Lung (tissue), 12 donors: Measurements from ENCODE around the gene APIP. TPM values are rescaled to one million over a fixed set of nuclear protein-coding genes. Genes with fewer than 3 reads are reported as not detected.
A peak's percentile ranks its signal among the peaks of the same experiment; 100 is the strongest.

ENCODE experiments used
- ATAC-seq: fragments of 200-7000 bp; cut with Tn5 transposase; one replicate; pipeline ENCODE4 v1.9.1; 2020; ENCODE audit warnings: moderate number of reproducible peaks; ENCODE audit not compliant: insufficient read depth, low FRiP score
- DNase-seq, 3 donors: peaks; one replicate each; pipeline ENCODE4 v3.0.0-alpha.2; 2013 to 2017
- H3K27ac ChIP-seq, 2 donors: one replicate each; pipeline ENCODE4 v1.5.1; 2013; ENCODE audit warnings: mild to moderate bottlenecking in 2 of 2, moderate library complexity in 2 of 2, control low read depth in 1 of 2, inconsistent platforms in 1 of 2, low read depth in 1 of 2, low read length in 1 of 2
- H3K27me3 ChIP-seq, 3 donors: one replicate each; pipeline ENCODE4 v1.5.1; 2013; ENCODE audit warnings: low read length in 2 of 3; ENCODE audit not compliant: control insufficient read depth in 3 of 3, insufficient read depth in 3 of 3
- H3K36me3 ChIP-seq, 4 donors: one replicate each; pipeline ENCODE4 v1.5.1; 2013; ENCODE audit warnings: low read length in 4 of 4, mild to moderate bottlenecking in 1 of 4, moderate library complexity in 1 of 4; ENCODE audit not compliant: control insufficient read depth in 4 of 4, insufficient read depth in 4 of 4
- H3K4me1 ChIP-seq, 5 donors: one replicate each; pipeline ENCODE4 v1.5.1; 2013; ENCODE audit warnings: low read length in 5 of 5, mild to moderate bottlenecking in 2 of 5, moderate library complexity in 1 of 5; ENCODE audit not compliant: control insufficient read depth in 5 of 5, insufficient read depth in 5 of 5
- H3K4me3 ChIP-seq: one replicate; pipeline ENCODE4 v1.5.1; 2013; ENCODE audit warnings: mild to moderate bottlenecking, control low read depth, moderate library complexity
- H3K9ac ChIP-seq, 2 donors: one replicate each; pipeline ENCODE4 v1.5.1; 2013; ENCODE audit warnings: low read length in 2 of 2, control low read depth in 1 of 2; ENCODE audit not compliant: insufficient read depth in 1 of 2
- H3K9me3 ChIP-seq, 4 donors: one replicate each; pipeline ENCODE4 v1.5.1; 2013; ENCODE audit warnings: low read length in 3 of 4, mild to moderate bottlenecking in 1 of 4, moderate library complexity in 1 of 4; ENCODE audit not compliant: control insufficient read depth in 4 of 4, insufficient read depth in 3 of 4
- CTCF ChIP-seq: IDR thresholded peaks from 2 replicates; pipeline ENCODE4 v1.5.1; 2012; ENCODE audit warnings: mild to moderate bottlenecking; ENCODE audit errors: control extremely low read depth, extremely low read depth
- WGBS, 2 donors: extraction: QIAGEN DNeasy Blood & Tissue Kit; methylation state at CpG; one replicate each; pipeline ENCODE4 v1.1.7; 2013; 5-methylcytosine and 5-hydroxymethylcytosine counted together
- polyA plus RNA-seq, 2 donors: library from polyadenylated mRNA; stranded (reverse); fragments of 200-250 nt; gene quantifications; one replicate each; pipeline ENCODE4 v1.2.1, GENCODE V29; 2013
- total RNA-seq, 2 donors: library from RNA; depleted of rRNA in 1 of 2; stranded (reverse); fragments of >200 nt in 1 of 2; gene quantifications; one replicate each; pipeline ENCODE4 v1.2.1, GENCODE V29; 2014 to 2021
- donor health status: control.
- donor health status: control.
- donor health status: Bipolar disorder and iron deficiency.
- donor health status: healthy.
- donor health status: DM: yes; HTN: yes; CAD: no.

Gene APIP
- total and polyA plus RNA-seq, 4 donors = 21.7 to 28.9 (median 26.1) TPM

- no peak for ATAC-seq
- no peak for DNase-seq
- H3K9me3 ChIP-seq = no peaks in the 10 kb centered on the region
- peaks cover 0 to 13% (median 9%) of the 10 kb centered on the region in 4 donors for H3K36me3 ChIP-seq
- no peak overlapping the region for H3K27ac ChIP-seq
- H3K27me3 ChIP-seq = no peaks in the 10 kb centered on the region
- no peak overlapping the region for H3K9ac ChIP-seq
- no peak for TF ChIP-seq CTCF
- no peaks in the 10 kb centered on the region for H3K4me1 ChIP-seq
- WGBS, 2 donors = 71 to 89% methylated on average over 1 of the region's 1 CpG
- no peak overlapping the region for H3K4me3 ChIP-seq
Measured at GRCh38 chr11:34887260-34887659, 28.9 kb downstream of the APIP start.

- no peak overlapping the region for H3K9ac ChIP-seq
- no peak overlapping the region for H3K4me3 ChIP-seq
- WGBS, 2 donors = 92 to 98% methylated on average over 2 of the region's 2 CpGs
- H3K9me3 ChIP-seq = no peaks in the 10 kb centered on the region
- DNase-seq (peak in 1 of 3 donors; percentile 15), ATAC-seq (no peak)
- no peaks in the 10 kb centered on the region for H3K4me1 ChIP-seq
- H3K36me3 ChIP-seq = peaks cover 0 to 17% (median 11%) of the 10 kb centered on the region in 4 donors
- H3K27me3 ChIP-seq = no peaks in the 10 kb centered on the region
- H3K27ac ChIP-seq = no peak overlapping the region
- no peak for TF ChIP-seq CTCF
Measured at GRCh38 chr11:34886609-34887008, 29.6 kb downstream of the APIP start.

DNA sequence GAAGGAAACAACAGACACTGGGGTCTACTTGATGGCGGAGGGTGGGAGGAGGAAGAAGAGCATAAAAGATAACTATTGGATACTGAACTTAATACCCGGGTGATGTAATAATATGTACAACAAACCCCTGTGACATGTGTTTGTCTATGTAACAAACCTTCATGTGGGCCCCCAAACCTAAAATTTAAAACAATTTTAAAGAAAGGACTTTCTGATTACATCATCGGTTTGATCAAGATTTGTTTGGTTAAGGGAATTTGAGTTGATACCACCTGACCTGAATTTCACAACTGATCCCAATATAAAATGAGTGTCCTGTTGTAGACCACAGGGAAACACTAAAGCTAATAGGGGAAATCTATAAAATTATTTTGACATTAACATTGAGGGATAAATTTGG is 34.3 kb downstream of the APIP start:
- H3K4me3 ChIP-seq = no peak overlapping the region
- WGBS, 2 donors = 97 to 98% methylated on average over 3 of the region's 3 CpGs
- peaks cover 0 to 15% (median 9%) of the 10 kb centered on the region in 4 donors for H3K36me3 ChIP-seq
- H3K4me1 ChIP-seq = no peaks in the 10 kb centered on the region
- no peaks in the 10 kb centered on the region for H3K27me3 ChIP-seq
- H3K9ac ChIP-seq = no peak overlapping the region
- H3K9me3 ChIP-seq = no peaks in the 10 kb centered on the region
- ATAC-seq (no peak), DNase-seq (no peak)
- TF ChIP-seq CTCF = no peak
- no peak overlapping the region for H3K27ac ChIP-seq

DNA sequence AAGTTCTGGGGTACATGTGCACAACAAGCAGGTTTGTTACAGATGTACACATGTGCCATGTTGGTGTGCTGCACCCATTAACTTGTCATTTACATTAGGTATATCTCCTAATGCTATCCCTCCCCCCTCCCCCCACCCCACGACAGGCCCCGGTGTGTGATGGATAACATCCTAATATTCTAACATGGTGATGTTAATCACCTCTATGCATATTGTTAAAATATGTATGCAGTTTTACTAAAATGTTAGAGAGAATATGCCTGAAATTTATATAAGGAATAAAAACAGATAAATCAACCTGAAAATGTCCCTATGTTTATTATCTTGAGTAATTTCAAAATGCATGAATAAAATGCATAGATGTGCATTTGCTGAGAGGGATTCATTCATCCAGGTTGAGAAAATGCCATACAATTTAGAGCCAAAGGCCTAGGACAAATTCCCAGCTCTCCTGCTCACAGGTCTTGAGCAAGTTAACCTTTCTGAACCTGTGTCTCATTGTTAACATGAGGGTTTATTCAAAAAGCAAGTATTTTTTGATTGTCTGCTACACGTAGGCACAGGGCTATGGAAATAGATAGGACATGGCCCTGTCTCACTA is 38.7 kb downstream of the APIP start:
- TF ChIP-seq CTCF = no peak
- WGBS, 2 donors = 90 to 96% methylated on average over 3 of the region's 3 CpGs
- DNase-seq (no peak), ATAC-seq (no peak)
- Histone ChIP-seq H3K4me1 (peaks cover 0 to 2% (median 0%) of the 10 kb centered on the region in 5 donors), H3K4me3 (no peak overlapping the region), H3K9me3 (peaks cover 0 to 4% (median 0%) of the 10 kb centered on the region in 4 donors), H3K27me3 (no peaks in the 10 kb centered on the region), H3K9ac (no peak overlapping the region), H3K27ac (no peak overlapping the region), H3K36me3 (peaks cover 0 to 11% (median 2%) of the 10 kb centered on the region in 4 donors)
